Activated naive CD4-positive, alpha-beta T cell treated with anti-CD3 and anti-CD28 coated beads, Interleukin-2, amount 50 U/mL, for 24 hours (primary cell): Measurements from ENCODE around the gene SOCS1.

ENCODE experiments used
- H3K27ac Mint-ChIP-seq: one replicate; pipeline ENCODE4 v1.8.0; 2021; ENCODE audit warnings: mild to moderate bottlenecking, mixed read lengths
- H3K27me3 Mint-ChIP-seq: one replicate; pipeline ENCODE4 v1.8.0; 2021; ENCODE audit warnings: mixed read lengths
- H3K36me3 Mint-ChIP-seq: one replicate; pipeline ENCODE4 v1.8.0; 2021; ENCODE audit warnings: mixed read lengths
- H3K4me1 Mint-ChIP-seq: one replicate; pipeline ENCODE4 v1.8.0; 2021; ENCODE audit warnings: mixed read lengths
- H3K4me3 Mint-ChIP-seq: one replicate; pipeline ENCODE4 v1.8.0; 2021; ENCODE audit warnings: mild to moderate bottlenecking, mixed read lengths
- H3K9me3 Mint-ChIP-seq: one replicate; pipeline ENCODE4 v1.8.0; 2021; ENCODE audit warnings: mixed read lengths

Gene SOCS1

DNA sequence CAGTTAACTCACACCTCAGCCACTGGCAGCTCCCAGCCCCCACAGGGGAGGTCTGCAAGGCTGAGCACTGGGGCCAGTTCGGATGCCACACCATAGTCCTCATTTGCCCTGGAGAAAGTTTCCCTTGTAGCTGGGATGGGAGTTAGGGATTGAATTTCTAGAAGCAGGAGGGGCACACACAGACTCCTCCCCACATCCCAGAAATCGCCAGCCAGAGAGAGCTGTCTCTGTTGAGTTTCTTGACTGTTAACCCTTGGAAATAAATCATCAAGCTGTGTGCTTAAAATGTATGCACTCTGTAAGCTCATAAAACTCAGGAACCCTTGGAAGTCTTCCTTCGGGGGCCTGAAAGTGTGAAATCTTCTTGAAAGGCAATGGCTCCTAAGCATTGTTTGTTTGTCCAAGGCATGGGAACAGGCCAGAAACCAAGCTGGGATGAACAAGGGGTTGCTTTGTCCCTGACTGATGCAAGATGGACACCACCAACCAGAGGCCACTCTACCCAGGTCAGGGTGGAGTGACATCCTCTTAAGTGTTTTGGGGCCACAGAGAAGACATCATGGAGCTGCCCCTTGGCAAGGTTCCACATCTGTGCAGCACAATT lies 17.8 kb upstream of the SOCS1 start:
- no peaks in the 10 kb centered on the region for H3K9me3 Mint-ChIP-seq
- H3K4me3 Mint-ChIP-seq, result no peak overlapping the region
- no peak overlapping the region for H3K27ac Mint-ChIP-seq
- H3K27me3 Mint-ChIP-seq, result no peaks in the 10 kb centered on the region
- H3K4me1 Mint-ChIP-seq, result no peaks in the 10 kb centered on the region
- H3K36me3 Mint-ChIP-seq, result no peaks in the 10 kb centered on the region

DNA sequence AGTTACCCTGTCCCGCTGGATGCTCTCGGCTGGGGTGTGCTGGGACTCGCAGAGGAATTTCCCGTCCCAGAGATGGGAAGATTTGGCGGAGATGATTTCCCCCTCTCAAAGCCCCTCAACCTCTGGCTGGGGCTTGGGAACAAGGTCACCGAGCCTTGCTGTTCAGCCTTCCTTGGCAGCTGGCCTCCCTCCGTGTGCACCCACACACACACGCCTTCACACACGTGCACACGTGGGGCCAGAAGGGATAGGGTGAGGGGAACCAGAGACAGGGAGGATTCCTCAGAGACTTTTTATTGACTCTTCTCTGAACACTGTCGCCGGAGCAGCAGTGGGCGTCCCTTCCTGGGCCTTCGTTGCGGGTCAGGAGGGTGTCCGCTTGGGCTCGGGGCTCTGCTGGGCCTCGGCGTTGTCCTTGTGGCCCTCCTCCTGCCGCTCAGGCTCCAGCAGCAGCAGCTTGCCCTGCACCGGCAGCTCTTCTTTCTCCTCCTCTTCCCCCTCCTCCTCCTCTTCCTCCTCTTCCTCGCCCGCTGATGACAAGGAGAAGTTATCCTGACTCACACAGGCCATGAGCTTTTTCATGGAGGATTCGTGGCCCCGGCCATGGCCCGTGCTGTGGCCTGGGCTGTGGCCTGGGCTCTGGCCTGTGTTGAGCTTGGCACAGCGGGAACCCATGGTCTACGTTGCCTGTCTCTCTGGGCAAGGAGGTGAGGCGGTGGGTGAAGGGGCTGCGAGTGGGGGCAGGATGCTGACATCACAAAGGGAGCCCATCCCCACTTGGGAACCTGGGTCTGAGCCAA lies 17.1 kb upstream of the SOCS1 start, which contains the start of gene PRM3:
TSS of gene PRM3 (minus strand) at position 709 of the 800 bp plus-strand sequence. CDS start at position 675, 34 bp downstream.
- Mint-ChIP-seq H3K36me3 (no peaks in the 10 kb centered on the region), H3K27me3 (no peaks in the 10 kb centered on the region), H3K27ac (no peak within 1 kb of the TSS), H3K9me3 (no peaks in the 10 kb centered on the region), H3K4me3 (no peak within 1 kb of the TSS), H3K4me1 (no peaks in the 10 kb centered on the region)

DNA sequence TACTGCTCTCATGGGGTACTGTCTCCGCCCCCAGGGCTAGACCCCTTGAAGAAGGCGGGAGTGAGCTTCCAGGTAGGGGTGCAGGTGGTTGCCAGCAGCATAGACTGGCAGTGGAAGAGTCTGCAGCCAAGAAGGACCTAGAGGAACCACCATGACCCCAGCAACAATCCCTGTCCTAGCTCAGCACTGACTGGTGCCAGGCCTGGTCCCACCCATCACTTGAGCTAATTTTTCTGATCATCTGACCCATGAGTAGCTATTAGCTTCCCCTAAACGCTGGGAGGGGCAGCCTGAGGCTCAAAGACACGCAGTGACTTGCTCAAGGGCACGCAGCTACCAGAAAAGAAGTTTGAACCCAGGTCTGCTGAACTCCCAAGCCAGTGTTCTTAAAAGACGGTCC lies 16.5 kb upstream of the SOCS1 start:
- Mint-ChIP-seq H3K27me3 (no peaks in the 10 kb centered on the region), H3K4me3 (no peak overlapping the region), H3K36me3 (no peaks in the 10 kb centered on the region), H3K9me3 (no peaks in the 10 kb centered on the region), H3K4me1 (no peaks in the 10 kb centered on the region), H3K27ac (no peak overlapping the region)

DNA sequence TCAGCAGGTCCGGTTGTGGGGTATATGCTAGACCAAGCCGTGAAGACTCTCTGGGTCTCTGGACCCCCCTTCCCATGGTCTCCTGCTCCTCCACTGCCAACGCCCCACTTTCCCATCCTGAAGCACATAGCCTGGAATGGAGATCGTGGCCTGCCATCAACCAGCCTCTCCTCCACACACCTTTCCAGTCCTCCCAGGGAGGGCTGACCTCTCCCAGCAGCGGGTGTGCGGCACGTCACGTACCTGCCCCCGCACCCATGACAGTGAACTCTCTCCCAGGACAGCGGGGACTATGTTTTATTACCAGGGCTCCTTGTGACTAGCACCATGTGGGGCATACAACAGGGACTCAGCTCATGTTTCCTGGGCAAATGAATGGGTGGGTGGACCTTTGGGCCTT lies 15.6 kb upstream of the SOCS1 start:
- H3K9me3 Mint-ChIP-seq, result no peaks in the 10 kb centered on the region
- H3K27ac Mint-ChIP-seq, result no peak overlapping the region
- H3K36me3 Mint-ChIP-seq, result no peaks in the 10 kb centered on the region
- no peak overlapping the region for H3K4me3 Mint-ChIP-seq
- H3K4me1 Mint-ChIP-seq, result no peaks in the 10 kb centered on the region
- no peaks in the 10 kb centered on the region for H3K27me3 Mint-ChIP-seq

DNA sequence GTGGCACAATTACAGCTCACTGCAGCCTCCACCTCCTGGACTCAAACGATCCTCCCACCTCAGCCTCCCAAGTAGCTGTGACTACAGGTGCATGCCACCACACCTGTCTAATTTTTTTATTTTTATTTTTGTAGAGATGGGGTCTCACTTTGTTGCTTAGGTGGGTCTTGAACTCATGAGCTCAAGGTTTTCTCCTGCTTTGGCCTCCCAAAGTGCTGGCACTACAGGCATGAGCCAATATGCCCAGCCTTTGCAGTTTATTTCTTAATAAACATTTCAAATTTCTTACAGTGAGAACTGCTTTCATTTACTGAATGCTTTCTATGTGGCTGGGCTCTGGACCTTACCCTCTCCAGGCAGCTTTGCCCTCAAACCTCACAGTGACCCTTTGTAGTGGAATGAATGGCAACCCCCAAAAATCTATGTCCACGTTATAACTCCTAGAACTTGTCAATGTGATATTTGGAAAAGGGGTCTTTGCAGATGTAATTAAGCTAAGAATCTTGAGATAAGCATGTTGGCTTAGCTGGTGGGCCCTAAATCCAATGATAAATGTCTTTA lies 14.7 kb upstream of the SOCS1 start:
- H3K27ac Mint-ChIP-seq, result no peak overlapping the region

DNA sequence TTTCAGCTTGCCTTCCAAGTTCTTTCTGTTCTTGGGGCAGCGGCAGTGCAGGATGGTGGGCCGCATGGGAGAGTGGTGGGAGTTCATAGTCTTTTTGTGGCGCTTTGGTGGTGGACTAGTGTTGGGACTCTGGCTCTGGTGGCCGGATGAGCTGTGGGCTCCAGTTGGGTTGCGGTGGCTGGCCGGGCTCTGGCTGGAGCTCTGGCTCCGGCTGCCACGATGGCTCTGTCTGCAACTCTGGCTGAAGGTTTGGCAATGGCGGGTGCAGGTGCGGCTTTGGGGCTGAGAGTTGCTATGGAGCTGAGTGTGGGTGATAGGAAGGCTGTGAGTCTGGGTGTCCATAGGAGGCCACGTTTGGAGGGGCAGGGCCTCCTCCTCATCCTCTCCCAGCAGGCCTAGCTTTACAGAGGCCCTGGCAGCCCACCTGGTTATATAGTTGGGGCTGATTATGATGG lies 12.9 kb upstream of the SOCS1 start, which contains the start of gene TNP2:
TSS of gene TNP2 (minus strand) at position 405 of the 455 bp plus-strand sequence. CDS start at position 342, 63 bp downstream.
- H3K27ac Mint-ChIP-seq, result no peak within 1 kb of the TSS
- peaks cover 8% of the 10 kb centered on the region for H3K4me1 Mint-ChIP-seq

More for the DNA sequence above, 14.7 kb upstream of the SOCS1 start:
- H3K27me3 Mint-ChIP-seq, result no peaks in the 10 kb centered on the region
- no peak overlapping the region for H3K4me3 Mint-ChIP-seq
- H3K9me3 Mint-ChIP-seq, result no peaks in the 10 kb centered on the region
- no peaks in the 10 kb centered on the region for H3K36me3 Mint-ChIP-seq
- no peaks in the 10 kb centered on the region for H3K4me1 Mint-ChIP-seq

DNA sequence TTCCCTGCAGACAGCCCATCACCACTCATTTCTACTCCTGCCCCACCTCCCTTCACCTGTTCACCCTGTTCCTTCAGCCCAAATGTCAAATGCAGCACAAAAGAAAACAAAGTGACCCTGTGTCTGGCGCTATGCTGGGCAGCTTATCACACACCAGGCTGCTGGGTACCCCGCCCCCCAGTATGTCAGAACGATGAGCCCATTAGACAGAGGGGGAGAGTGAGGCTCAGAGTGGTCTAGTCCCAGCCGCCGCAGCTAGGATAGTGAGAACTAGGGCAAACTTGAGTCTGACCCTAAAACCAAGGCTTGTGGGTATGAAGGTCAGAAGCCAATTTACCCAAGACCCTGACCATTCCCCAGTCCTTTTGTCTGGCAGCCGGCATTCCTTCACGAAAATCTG lies 9.1 kb upstream of the SOCS1 start:
- H3K4me3 Mint-ChIP-seq, result no peak overlapping the region
- peaks cover 25% of the 10 kb centered on the region for H3K4me1 Mint-ChIP-seq
- no peak overlapping the region for H3K27ac Mint-ChIP-seq
- H3K27me3 Mint-ChIP-seq, result no peaks in the 10 kb centered on the region
- H3K9me3 Mint-ChIP-seq, result no peaks in the 10 kb centered on the region
- no peaks in the 10 kb centered on the region for H3K36me3 Mint-ChIP-seq

More for the DNA sequence above, 12.9 kb upstream of the SOCS1 start, which contains the start of gene TNP2:
- no peaks in the 10 kb centered on the region for H3K9me3 Mint-ChIP-seq
- no peaks in the 10 kb centered on the region for H3K36me3 Mint-ChIP-seq
- H3K4me3 Mint-ChIP-seq, result no peak within 1 kb of the TSS
- no peaks in the 10 kb centered on the region for H3K27me3 Mint-ChIP-seq

DNA sequence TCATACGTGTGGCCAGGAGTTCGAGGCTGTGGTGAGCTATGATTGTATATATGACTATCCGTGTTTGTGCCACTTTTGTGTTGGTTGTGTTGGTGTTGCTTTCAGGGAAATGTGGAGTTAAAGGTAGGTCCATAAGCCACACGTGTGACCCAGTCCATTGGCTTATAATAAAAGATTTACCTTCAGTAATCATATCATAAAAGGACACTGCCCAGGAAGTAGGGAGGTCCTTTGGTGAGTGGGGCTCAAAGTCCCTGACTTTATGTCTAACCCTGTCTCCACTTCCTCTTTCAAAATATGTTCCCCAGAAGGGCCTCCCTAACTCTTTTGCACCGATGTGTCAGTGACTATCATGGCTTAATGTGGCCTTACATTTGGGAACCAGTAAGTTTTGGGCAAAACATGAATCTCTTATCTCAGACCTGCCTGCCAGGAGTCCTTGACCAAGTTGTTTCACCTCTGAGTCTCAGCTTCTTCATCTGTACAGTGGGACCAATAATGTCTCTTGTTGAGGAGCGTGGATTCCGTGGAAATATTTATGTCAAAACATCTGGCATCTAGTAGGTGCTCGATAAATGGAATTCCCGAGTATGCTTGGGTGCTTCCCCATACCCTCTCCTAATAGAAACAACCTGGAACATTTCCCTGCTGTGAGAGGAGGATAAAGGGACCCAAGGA lies 8.3 kb upstream of the SOCS1 start:
- peak overlapping the region; percentile 91 for H3K27ac Mint-ChIP-seq
- H3K4me1 Mint-ChIP-seq, result peaks cover 28% of the 10 kb centered on the region
- H3K36me3 Mint-ChIP-seq, result no peaks in the 10 kb centered on the region
- peak overlapping the region; percentile 38 for H3K4me3 Mint-ChIP-seq
- no peaks in the 10 kb centered on the region for H3K9me3 Mint-ChIP-seq
- H3K27me3 Mint-ChIP-seq, result no peaks in the 10 kb centered on the region

DNA sequence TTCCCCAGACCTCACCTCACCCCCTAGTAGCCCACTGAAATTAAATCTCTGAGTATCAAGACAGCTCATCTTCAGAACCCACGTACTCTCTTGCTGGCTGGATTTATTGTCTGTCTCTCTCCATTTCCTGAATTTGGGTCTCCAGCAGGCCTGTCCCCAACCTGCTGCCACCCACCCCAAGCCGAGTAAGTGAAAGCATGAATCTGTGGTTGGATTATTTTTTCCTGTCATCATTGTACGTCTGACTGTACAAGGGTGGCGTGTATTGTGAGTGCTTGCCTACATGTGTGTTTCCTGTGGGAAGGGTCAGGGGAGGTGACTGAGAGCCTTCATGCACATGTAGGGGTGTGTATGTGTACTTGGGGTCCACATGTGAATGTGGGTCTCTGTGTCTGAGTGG lies 7.7 kb upstream of the SOCS1 start:
- H3K9me3 Mint-ChIP-seq, result no peaks in the 10 kb centered on the region
- peaks cover 33% of the 10 kb centered on the region for H3K4me1 Mint-ChIP-seq
- peak overlapping the region; percentile 38 for H3K4me3 Mint-ChIP-seq
- peak overlapping the region; percentile 91 for H3K27ac Mint-ChIP-seq
- no peaks in the 10 kb centered on the region for H3K36me3 Mint-ChIP-seq
- no peaks in the 10 kb centered on the region for H3K27me3 Mint-ChIP-seq

DNA sequence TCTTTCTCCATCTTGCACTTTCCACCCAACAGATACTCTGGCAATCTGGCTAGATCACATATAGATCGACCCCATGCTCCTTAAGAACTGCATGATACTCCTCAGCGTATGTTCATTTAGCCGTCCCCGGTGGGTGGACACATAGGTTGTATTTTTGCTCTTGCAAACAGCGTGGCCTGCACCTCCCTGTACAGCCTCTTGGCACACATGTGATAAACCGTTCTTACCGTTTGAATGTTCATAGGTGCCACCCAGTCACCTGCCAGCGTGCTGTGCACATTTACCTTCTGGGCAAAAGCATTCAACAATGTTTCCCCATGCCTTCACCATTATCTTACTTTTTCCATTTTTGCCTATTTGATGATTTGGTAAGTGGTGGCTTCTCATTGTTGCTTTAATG lies 6.9 kb upstream of the SOCS1 start:
- H3K27ac Mint-ChIP-seq, result peak overlapping the region; percentile 6
- no peaks in the 10 kb centered on the region for H3K36me3 Mint-ChIP-seq
- peaks cover 41% of the 10 kb centered on the region for H3K4me1 Mint-ChIP-seq
- H3K27me3 Mint-ChIP-seq, result no peaks in the 10 kb centered on the region
- no peak overlapping the region for H3K4me3 Mint-ChIP-seq
- H3K9me3 Mint-ChIP-seq, result no peaks in the 10 kb centered on the region

DNA sequence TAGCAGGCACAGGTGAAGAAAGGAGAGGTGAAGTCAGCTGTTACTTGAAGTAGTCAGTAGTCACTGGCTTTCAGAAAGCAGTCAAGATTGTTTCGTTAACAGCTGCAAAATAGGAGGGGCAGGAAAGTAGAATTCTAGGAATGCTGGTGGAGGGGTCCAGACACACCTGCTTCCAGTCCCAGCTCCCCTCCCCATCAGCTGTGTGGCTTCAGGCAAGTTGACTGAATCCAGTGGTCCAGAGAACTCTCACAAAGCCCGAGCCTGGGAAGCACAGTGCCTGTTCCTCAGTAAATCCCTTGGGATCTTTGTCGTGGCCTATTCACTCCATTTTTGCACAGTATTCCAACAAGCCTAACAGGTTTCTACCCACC lies 4.6 kb upstream of the SOCS1 start:
- Mint-ChIP-seq H3K9me3 (no peaks in the 10 kb centered on the region), H3K27me3 (no peaks in the 10 kb centered on the region), H3K27ac (no peak overlapping the region), H3K36me3 (no peaks in the 10 kb centered on the region), H3K4me3 (no peak overlapping the region), H3K4me1 (peaks cover 51% of the 10 kb centered on the region)

DNA sequence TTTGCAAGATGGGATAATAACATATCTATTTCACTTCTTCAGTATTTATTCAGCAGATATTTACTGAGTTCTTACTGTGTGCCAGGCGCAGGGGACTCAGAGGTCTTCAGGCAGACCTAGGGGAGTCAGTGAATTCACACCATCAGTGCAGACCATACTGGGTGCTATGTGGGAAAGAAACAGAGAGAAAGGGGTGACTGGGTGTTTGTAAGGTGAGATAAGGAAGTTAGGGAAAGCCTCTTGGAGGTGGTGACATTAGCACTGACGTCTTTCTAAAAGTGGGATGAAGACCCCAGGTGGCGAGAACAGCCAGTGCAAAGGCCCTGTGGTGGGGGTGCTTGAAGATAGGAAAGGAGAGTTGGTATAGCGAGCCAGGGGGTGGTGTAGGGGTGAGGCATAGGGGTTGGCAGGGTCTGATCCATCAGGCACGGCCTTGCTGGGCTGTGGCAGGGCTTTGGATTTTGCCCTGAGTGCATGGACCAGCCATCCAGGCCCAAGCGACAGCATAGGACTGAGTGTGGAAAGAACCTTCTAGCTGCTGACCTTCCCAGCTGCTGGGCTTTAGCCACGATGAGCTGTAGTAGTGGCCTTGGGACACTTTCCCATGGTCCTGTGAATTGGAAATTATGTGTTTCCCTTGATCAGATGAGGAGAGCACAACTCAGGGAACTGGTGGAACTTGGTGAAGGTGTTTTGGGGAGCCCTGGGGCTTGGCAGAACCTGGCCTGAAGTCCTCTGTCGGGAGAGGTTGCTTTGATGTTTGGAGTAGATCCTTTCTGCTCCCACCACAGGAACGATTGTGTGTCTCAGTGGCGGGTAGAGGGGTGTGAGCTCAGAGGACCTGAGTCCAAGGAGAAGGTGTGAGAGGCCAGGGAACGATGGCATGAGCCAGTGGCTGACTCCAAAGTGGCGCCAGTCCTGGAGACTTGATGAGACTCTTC lies 3.9 kb upstream of the SOCS1 start:
- Mint-ChIP-seq H3K27me3 (no peaks in the 10 kb centered on the region), H3K9me3 (no peaks in the 10 kb centered on the region), H3K27ac (peak overlapping the region; percentile 71), H3K4me1 (peaks cover 51% of the 10 kb centered on the region), H3K36me3 (no peaks in the 10 kb centered on the region), H3K4me3 (no peak overlapping the region)

DNA sequence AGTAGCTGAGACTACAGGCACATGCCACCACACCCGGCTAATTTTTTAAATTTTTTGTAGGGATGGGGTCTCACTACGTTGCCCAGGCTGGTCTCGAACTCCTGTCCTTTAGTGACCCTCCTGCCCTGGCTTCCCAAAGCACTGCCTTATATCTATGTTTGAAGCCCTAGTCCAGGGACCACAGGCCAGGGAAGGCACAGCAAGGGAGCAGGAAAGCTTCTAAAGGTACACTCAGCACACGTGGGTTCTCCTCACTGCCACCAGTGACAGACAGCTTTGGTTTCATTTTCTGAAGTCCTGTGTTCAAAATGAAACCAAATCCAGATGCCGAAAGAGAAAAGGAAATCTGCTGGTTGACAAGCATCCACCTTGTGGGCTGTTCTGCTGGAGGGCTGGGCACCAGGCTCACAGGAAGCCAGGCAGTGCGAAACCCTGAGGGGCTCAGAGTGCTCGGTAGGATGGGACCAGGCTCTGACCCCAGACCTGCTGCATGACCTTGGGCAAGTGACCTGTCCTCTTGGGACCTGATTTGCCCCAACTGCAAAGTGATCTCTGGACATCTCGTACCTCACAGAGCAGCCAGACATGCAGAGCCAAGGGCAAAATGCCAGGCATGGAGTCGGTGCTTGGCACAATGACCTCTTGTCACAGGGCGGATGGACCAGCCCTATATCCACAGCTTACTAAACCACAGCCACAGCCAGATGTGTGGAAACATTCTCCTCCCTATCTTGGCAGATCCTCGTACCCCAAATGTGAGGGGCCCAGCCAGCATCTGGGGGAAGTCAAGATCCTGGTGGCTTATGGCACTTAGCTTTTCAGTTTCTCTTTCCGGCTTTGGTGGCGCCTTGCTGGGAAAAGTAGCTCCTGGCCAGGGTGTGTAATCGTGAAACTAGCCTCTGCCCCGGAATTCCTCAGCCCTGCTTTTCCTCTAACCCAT lies 2.8 kb upstream of the SOCS1 start:
- Mint-ChIP-seq H3K36me3 (no peaks in the 10 kb centered on the region), H3K27ac (peak overlapping the region; percentile 71), H3K4me3 (peak overlapping the region; percentile 61), H3K9me3 (no peaks in the 10 kb centered on the region), H3K27me3 (no peaks in the 10 kb centered on the region), H3K4me1 (peaks cover 42% of the 10 kb centered on the region)
